Fibroblast of gingiva (primary cell): ENCODE measurements around the gene BSX.

Source experiments
- DNase-seq: peaks from one replicate; pipeline ENCODE4 v3.0.0-alpha.2; 2011; ENCODE audit warnings: low read depth

The BSX gene

GRCh38 chr11:122954455-122954854 is 27.2 kb downstream of the BSX start:
- DNase-seq: no peak

DNA sequence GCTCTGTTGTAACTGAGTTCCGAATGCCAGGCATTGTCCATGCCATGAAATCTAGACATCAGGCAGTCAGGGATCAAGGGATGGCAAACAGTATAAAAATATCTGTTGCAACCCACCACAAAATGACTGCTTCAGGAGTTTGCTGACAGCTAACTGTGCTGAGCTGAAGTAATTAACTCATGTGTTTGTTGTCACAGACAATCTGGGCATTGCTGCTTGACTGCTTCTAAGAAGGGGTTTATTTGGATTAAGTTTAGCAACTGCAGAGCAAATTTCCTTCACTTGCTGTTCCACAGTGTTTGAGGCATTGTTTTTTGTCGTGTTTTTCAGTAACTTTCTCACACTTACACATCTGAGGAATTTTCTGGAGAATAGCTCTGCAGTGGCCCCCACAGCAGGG is 30.4 kb downstream of the BSX start:
- no peak for DNase-seq

DNA sequence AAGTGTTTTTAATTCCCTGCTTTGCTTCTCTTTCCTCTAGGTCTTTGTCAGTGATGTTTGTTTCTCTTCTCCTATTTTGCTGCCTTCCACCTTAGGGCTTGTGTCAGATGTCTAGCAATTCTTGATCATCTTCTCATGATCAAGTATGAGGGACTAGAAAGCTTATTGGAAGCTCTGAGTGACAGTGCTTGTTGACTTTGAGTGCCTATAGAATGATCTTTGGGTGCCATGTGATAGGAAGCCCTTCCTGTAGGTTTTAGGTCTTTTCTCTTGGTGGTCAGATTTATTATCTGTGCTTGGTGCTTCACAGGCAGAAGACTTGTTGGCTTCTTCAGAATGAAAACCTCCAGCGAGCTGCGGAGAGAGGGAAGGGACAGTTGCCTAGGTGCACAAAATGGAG is 43.1 kb downstream of the BSX start:
- DNase-seq: no peak

GRCh38 chr11:122937983-122938382 is 43.7 kb downstream of the BSX start:
- DNase-seq: no peak

DNA sequence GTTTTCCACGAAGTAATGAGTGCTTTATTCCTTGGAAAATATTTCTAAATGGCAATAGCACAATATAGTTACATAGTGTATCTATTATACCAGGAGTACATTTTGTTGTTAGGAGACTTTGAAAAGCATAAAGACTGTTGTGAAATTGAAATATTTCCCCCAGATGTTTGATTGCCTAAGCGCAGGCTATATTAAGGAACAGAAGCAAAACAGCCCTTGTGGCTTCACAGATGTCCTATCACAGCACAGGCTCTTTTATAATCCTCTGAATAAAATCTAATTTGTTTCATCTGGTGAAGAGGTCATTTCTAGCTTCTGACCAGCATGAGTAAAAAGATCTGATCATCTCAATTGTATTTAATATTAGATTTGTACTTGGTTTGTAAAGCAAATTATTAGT is 48.2 kb downstream of the BSX start:
- peak; percentile 83 for DNase-seq

DNA sequence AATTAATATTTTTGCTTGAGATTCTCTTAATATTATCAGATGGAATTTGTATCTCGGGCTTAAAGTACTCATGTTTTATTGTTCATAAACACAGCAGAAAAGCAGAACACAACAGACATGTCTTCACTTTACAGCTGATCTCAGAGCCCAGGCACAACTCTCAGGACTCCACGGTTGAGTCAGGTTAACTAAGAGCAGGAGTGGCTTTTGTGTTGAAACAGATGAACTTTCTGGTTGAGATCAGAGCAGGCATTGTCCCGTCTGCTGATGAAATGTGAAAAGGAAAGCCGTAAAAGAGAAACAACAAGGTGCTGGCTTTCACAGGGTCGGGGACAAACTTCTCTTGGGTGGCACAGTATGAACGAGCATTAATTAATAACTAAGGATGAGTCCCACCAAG is 50.1 kb downstream of the BSX start:
- no peak for DNase-seq
